HepG2 (cell line): ENCODE measurements around the gene IZUMO2. TPM values are rescaled to one million over a fixed set of nuclear protein-coding genes. Genes with fewer than 3 reads are reported as not detected.

Experiments
- ARID5B ChIP-seq: IDR thresholded peaks from 2 replicates; pipeline ENCODE4 v1.4.0; 2020; ENCODE audit warnings: mild to moderate bottlenecking, missing genetic modification reagents
- BCLAF1 ChIP-seq: fragments of 450-650 bp; IDR thresholded peaks from 2 replicates; pipeline ENCODE4 v1.6.1; 2017; ENCODE audit warnings: mild to moderate bottlenecking
- CHCHD3 ChIP-seq: sonication (generic); formaldehyde crosslinking; IDR thresholded peaks from 2 replicates; pipeline ENCODE4 v1.8.0; 2022; ENCODE audit warnings: mild to moderate bottlenecking, missing genetic modification reagents, moderate library complexity
- DPF2 ChIP-seq: sonication (generic); formaldehyde crosslinking; IDR thresholded peaks from 2 replicates; pipeline ENCODE4 v1.4.0; 2020; ENCODE audit warnings: mild to moderate bottlenecking, low read depth, missing genetic modification reagents, borderline replicate concordance
- EED ChIP-seq: sonication (generic); formaldehyde crosslinking; IDR thresholded peaks from 2 replicates; pipeline ENCODE4 v1.5.0; 2020; ENCODE audit warnings: mild to moderate bottlenecking, missing genetic modification reagents
- GMEB1 ChIP-seq: sonication (generic); formaldehyde crosslinking; IDR thresholded peaks from 2 replicates; pipeline ENCODE4 v1.5.1; 2020; ENCODE audit warnings: missing genetic modification reagents, mild to moderate bottlenecking, borderline replicate concordance
- HCFC1 ChIP-seq: fragments of 150-350 bp; IDR thresholded peaks from 2 replicates; pipeline ENCODE4 v1.6.1; 2014; ENCODE audit warnings: low read depth, low read length
- HDAC1 ChIP-seq: sonication (generic); formaldehyde crosslinking; IDR thresholded peaks from 2 replicates; pipeline ENCODE4 v1.5.1; 2020; ENCODE audit warnings: mild to moderate bottlenecking, missing genetic modification reagents
- KDM4B ChIP-seq: sonication (generic); formaldehyde crosslinking; IDR thresholded peaks from 2 replicates; pipeline ENCODE4 v1.4.0; 2020; ENCODE audit warnings: missing genetic modification reagents
- NPAS2 ChIP-seq: sonication (generic); formaldehyde crosslinking; IDR thresholded peaks from 2 replicates; pipeline ENCODE4 v1.8.0; 2022; ENCODE audit warnings: mild to moderate bottlenecking, missing genetic modification reagents, borderline replicate concordance
- RAD21 ChIP-seq: fragments of 450-650 bp; formaldehyde crosslinking; IDR thresholded peaks from 2 replicates; pipeline ENCODE4 v1.5.0; 2020; ENCODE audit warnings: mild to moderate bottlenecking
- SP1 ChIP-seq, 2 experiments: fragments of 450-650 bp in 1 of 2; sonication (generic) in 1 of 2; formaldehyde crosslinking in 1 of 2; IDR thresholded peaks; 2 replicates each; pipeline versions ENCODE4 v1.4.0 to v1.6.1; 2016 to 2020; ENCODE audit warnings: missing genetic modification reagents in 1 of 2
- SRF ChIP-seq: IDR thresholded peaks from 2 replicates; pipeline ENCODE4 v1.6.1; 2011; ENCODE audit warnings: mild to moderate bottlenecking, low read depth, low read length, moderate library complexity
- TFAP4 ChIP-seq: sonication (generic); IDR thresholded peaks from 2 replicates; pipeline ENCODE4 v1.6.1; 2016; ENCODE audit warnings: low read depth, borderline replicate concordance
- YEATS4 ChIP-seq: sonication (generic); formaldehyde crosslinking; IDR thresholded peaks from 2 replicates; pipeline ENCODE4 v1.4.0; 2020; ENCODE audit warnings: missing genetic modification reagents, borderline replicate concordance
- ZSCAN29 ChIP-seq: sonication (generic); formaldehyde crosslinking; conservative IDR thresholded peaks from 2 replicates; pipeline ENCODE4 v1.4.0; 2020; ENCODE audit warnings: mild to moderate bottlenecking, missing genetic modification reagents
- ZSCAN9 ChIP-seq: IDR thresholded peaks from 2 replicates; pipeline ENCODE4 v1.6.1; 2016; ENCODE audit warnings: borderline replicate concordance
- polyA plus RNA-seq, 8 experiments: library from polyadenylated mRNA; depleted of rRNA in 3 of 8; stranded (reverse) in 7 of 8; unstranded in 1 of 8; fragments of >200 nt; fragmentation: Illumina TruSeq in 4 of 8; extraction: Trizol in 4 of 8; gene quantifications; 2 replicates each; pipeline versions ENCODE4 v1.2.1 to v1.2.3, GENCODE V29; 2011 to 2016; ENCODE audit warnings: low read depth in 4 of 8, missing spikeins in 1 of 8, mixed read lengths in 1 of 8; ENCODE audit not compliant: insufficient read depth in 1 of 8
- total RNA-seq, 5 experiments: library from RNA; depleted of rRNA; stranded (reverse); fragments of >200 nt; fragmentation: Illumina TruSeq; extraction: Trizol; gene quantifications; 2 replicates each; pipeline ENCODE4 v1.2.3, GENCODE V29; 2016; ENCODE audit warnings: low read depth in 1 of 5

The IZUMO2 gene
- total and polyA plus RNA-seq, 2 of the 13 experiments (the other 11 are each of a cell fraction or from before 2014, with no cell fraction given) = not detected

DNA sequence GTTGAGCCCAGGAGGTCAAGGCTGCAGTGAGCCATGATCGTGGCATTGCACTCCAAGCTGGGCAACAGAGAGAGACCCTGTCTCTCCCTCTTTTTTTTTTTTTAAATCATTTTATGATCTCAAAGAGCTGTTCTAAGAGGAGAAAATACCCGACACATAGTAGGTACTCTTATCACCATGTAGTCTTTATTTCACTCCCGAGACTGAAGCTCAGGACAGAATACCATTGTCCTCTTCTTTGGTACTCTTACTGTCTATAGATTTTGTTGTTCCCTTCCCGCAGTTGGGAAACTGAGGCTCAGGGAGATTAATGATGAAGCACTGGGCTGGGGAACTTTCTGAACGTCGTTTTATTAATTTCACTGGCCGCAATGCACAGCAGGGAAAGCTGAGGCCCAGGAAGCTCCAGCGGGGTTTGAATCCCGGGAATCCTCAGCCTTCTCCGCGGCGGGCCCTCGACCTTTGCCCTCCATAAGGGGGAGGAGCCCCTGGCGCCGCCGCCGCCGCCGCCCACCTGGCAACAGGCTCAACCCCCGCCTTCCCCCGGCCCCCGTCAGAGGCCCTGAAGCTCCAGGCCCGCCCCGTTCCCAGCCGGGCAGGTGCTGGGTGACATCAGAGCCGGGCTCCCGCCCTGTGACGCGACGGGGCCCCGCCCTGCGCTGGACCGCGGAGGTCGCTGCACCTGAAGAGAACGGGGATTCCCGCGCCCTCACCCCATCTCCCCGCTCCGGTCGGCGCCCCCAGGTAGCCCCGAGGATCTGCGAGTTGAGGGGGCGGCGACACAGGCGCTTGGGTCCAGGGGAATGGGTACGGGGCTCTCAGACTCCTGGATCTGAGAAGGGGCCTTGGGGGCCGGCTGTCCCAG lies 42.0 kb upstream of the IZUMO2 start (continued):
- peak; percentile 43; the same call in 1 of the 2 replicates for TF ChIP-seq ARID5B (CRISPR knock-in tag)
- no peak for TF ChIP-seq NPAS2 (CRISPR knock-in tag)
- TF ChIP-seq ZSCAN9 (CRISPR knock-in tag) = no peak
- peak; percentile 55; the same call in 1 of the 2 replicates for TF ChIP-seq HDAC1
- no peak for TF ChIP-seq ZSCAN29
- TF ChIP-seq TFAP4 = no peak
- TF ChIP-seq SRF = no peak
- no peak; the same call in 1 of the 2 replicates for TF ChIP-seq RAD21 (CRISPR knock-in tag)
- TF ChIP-seq HCFC1 = no peak
- no peak for TF ChIP-seq GMEB1 (CRISPR knock-in tag)
- TF ChIP-seq EED (CRISPR knock-in tag) = no peak; the same call in 1 of the 2 replicates
- TF ChIP-seq DPF2 (CRISPR knock-in tag) = no peak
- no peak for TF ChIP-seq KDM4B
- TF ChIP-seq SP1 (IDR thresholded peaks at IDR 0.05) = no peak
- TF ChIP-seq SP1 (CRISPR knock-in tag; IDR thresholded peaks at IDR 0.05) = peak; percentile 59; the same call in 1 of the 2 replicates
- TF ChIP-seq YEATS4 (CRISPR knock-in tag) = no peak
- TF ChIP-seq CHCHD3 (CRISPR knock-in tag) = no peak
- no peak for TF ChIP-seq BCLAF1
